Occipital lobe (tissue), 2 donors: ENCODE data around the gene CDK2. TPM values are rescaled to one million over a fixed set of nuclear protein-coding genes. Genes with fewer than 3 reads are reported as not detected.
"Not testable (repeated sequence)": the region's sequence is repeated elsewhere in the genome, so short reads cannot be mapped to it uniquely, and the experiment has no call there.

ENCODE experiments used
- DNase-seq: peaks from one replicate; lab custom pipeline; 2025; lab: John Stamatoyannopoulos, UW
- total RNA-seq: library from RNA; depleted of rRNA; stranded (reverse); fragments of >200 nt; gene quantifications from one replicate; pipeline ENCODE4 v1.2.3, GENCODE V29; 2014

Gene CDK2
- 6.7 TPM for total RNA-seq

- peak; percentile 51 for DNase-seq
Observed at GRCh38 chr12:55966408-55967281, at the start of gene CDK2. TSS of gene CDK2 (plus strand) at chr12:55966830. CDS start at chr12:55967009, 179 bp downstream.

GRCh38 chr12:55919032-55919431 lies 47.6 kb upstream of the CDK2 start:
- not testable (repeated sequence) for DNase-seq

GRCh38 chr12:55922126-55922525 lies 44.5 kb upstream of the CDK2 start:
- no peak for DNase-seq

GRCh38 chr12:55923648-55924047 lies 43.0 kb upstream of the CDK2 start:
- DNase-seq: not testable (repeated sequence)

- no peak for DNase-seq
Observed at GRCh38 chr12:55925371-55925770, 41.3 kb upstream of the CDK2 start.

GRCh38 chr12:55925870-55926737 lies 40.5 kb upstream of the CDK2 start:
- DNase-seq: no peak

- peak; percentile 84 for DNase-seq
Observed at GRCh38 chr12:55926738-55927587, 39.7 kb upstream of the CDK2 start.

- DNase-seq: peak; percentile 45
Observed at GRCh38 chr12:55927588-55928502, 38.8 kb upstream of the CDK2 start, which contains the start of gene PYM1. TSS of gene PYM1 (minus strand) at chr12:55927894. CDS start at chr12:55927761, 133 bp downstream.

GRCh38 chr12:55929306-55929791 lies 37.3 kb upstream of the CDK2 start:
- no peak for DNase-seq

GRCh38 chr12:55930771-55931316 lies 35.8 kb upstream of the CDK2 start, which contains the start of gene DGKA:
TSS of gene DGKA (plus strand) at chr12:55931162. CDS start at chr12:55936504, 5,342 bp downstream.
- DNase-seq: peak; percentile 6

GRCh38 chr12:55931317-55931779 lies 35.3 kb upstream of the CDK2 start:
- DNase-seq: no peak

GRCh38 chr12:55931780-55932550 lies 34.7 kb upstream of the CDK2 start:
- peak; percentile 27 for DNase-seq

GRCh38 chr12:55932551-55932910 lies 34.1 kb upstream of the CDK2 start:
- peak; percentile 7 for DNase-seq

- no peak for DNase-seq
Observed at GRCh38 chr12:55933169-55933798, 33.3 kb upstream of the CDK2 start.

- no peak for DNase-seq
Observed at GRCh38 chr12:55933799-55934742, 32.6 kb upstream of the CDK2 start.

GRCh38 chr12:55934773-55935172 lies 31.9 kb upstream of the CDK2 start:
- no peak for DNase-seq

GRCh38 chr12:55935738-55936151 lies 30.9 kb upstream of the CDK2 start:
- no peak for DNase-seq
